Gastroesophageal sphincter (tissue), 4 donors: Measurements from ENCODE around the gene TMEM117. TPM values are rescaled to one million over a fixed set of nuclear protein-coding genes. Genes with fewer than 3 reads are reported as not detected.

Source experiments
- ATAC-seq: fragments of 150-250 bp; one replicate; pipeline ENCODE4 v1.9.1; 2016; ENCODE audit warnings: mild to moderate bottlenecking, moderate library complexity
- H3K27ac ChIP-seq, 4 donors: fragments of 200-600 bp; sonication (generic) in 3 of 4; 1 replicate in 3 of 4; 2 replicates in 1 of 4; pipeline ENCODE4 v1.5.1; 2016 to 2019
- H3K27me3 ChIP-seq: fragments of 200-600 bp; sonication (generic); one replicate; pipeline ENCODE4 v1.5.1; 2019
- H3K36me3 ChIP-seq, 2 donors: fragments of 200-600 bp; sonication (generic); one replicate each; pipeline ENCODE4 v1.5.1; 2019; ENCODE audit warnings: control low read depth in 1 of 2
- H3K4me1 ChIP-seq, 3 donors: fragments of 200-600 bp; sonication (generic); 1 replicate in 2 of 3; 2 replicates in 1 of 3; pipeline ENCODE4 v1.5.1; 2016 to 2019; ENCODE audit warnings: control low read depth in 2 of 3
- H3K4me3 ChIP-seq, 2 donors: fragments of 200-600 bp; sonication (generic); one replicate each; pipeline ENCODE4 v1.5.1; 2019; ENCODE audit warnings: mild to moderate bottlenecking in 1 of 2, moderate library complexity in 1 of 2
- H3K9me3 ChIP-seq, 3 donors: fragments of 200-600 bp; sonication (generic); one replicate each; pipeline ENCODE4 v1.5.1; 2017 to 2019; ENCODE audit warnings: control low read depth in 2 of 3
- EP300 ChIP-seq: sonication (generic); formaldehyde crosslinking; IDR thresholded peaks from one replicate; pipeline ENCODE4 v1.6.1; 2017; ENCODE audit warnings: antibody characterized with exemption, mild to moderate bottlenecking
- POLR2A ChIP-seq, 2 donors: fragments of 450-650 bp; IDR thresholded peaks; one replicate each; pipeline ENCODE4 v1.6.1; 2017; ENCODE audit warnings: antibody characterized with exemption in 2 of 2, mild to moderate bottlenecking in 2 of 2, moderate library complexity in 1 of 2
- POLR2AphosphoS5 ChIP-seq: sonication (generic); formaldehyde crosslinking; IDR thresholded peaks from one replicate; pipeline ENCODE4 v1.6.1; 2017; ENCODE audit warnings: antibody characterized with exemption
- WGBS, 2 donors: methylation state at CpG; one replicate each; pipeline ENCODE4 v1.1.5; 2018; ENCODE audit warnings: low coverage in 1 of 2; 5-methylcytosine and 5-hydroxymethylcytosine counted together
- total RNA-seq, 4 donors: library from RNA; depleted of rRNA; stranded (reverse); fragments of >200 nt; gene quantifications; one replicate each; pipeline ENCODE4 v1.1.0, GENCODE V29; 2016
- TF ChIP-seq, protein P1 (sequence below), 4 experiments: fragments of 200-600 bp in 2 of 4; fragments of 450-650 bp in 2 of 4; sonication (generic) in 1 of 4; IDR thresholded peaks; one replicate each; pipeline ENCODE4 v1.5.1; 2017 to 2019; ENCODE audit warnings: antibody characterized with exemption in 4 of 4, mild to moderate bottlenecking in 2 of 4, moderate library complexity in 2 of 4

The TMEM117 gene
- total RNA-seq, 4 donors from 2014 or later, result 7.8 to 21.5 (median 12.3) TPM

DNA sequence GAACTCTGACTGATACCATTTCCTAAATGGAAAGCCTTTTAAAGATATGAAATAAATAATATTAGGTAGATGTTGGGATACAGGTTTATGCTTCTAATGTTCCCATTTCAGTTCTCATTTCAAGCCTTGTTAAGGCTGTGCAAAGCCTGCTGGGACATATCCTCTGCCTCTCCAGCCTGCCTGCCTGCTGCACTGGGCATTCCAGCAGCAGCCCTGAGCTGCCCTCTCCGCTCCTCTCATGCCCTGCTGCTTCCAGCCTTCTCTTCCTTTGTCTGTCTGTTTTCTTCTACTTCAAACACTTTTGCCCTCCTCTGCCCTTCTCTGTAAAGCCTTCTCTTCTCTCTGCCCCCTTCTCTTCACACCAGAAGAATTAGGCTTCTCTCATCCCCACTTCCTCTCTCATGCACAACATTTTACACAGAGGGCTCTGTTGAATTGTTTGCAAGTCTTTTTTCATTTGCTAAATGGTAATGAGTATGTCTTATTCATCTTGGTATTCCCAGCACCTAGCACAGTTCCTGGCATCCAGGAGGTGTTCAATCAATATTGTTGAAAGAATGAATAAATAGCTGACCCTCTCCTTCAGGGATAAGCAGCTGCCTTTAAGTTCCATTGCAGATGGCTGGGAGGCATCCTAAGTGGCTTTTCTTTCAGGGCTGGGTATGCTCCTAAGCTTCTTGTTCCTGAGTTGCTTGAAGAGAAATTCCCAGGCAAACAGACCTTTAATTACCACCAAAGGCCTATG, 292.3 kb downstream of the TMEM117 start:
- WGBS, 2 donors, result 92 to 100% methylated on average over 1 of the region's 1 CpG
- Histone ChIP-seq H3K4me3 (no peak overlapping the region), H3K27ac (no peak overlapping the region), H3K27me3 (no peaks in the 10 kb centered on the region), H3K36me3 (no peaks in the 10 kb centered on the region), H3K9me3 (no peaks in the 10 kb centered on the region), H3K4me1 (no peaks in the 10 kb centered on the region)
- no peak for ATAC-seq
- TF ChIP-seq POLR2AphosphoS5 (no peak), EP300 (no peak), POLR2A (IDR thresholded peaks at IDR 0.05) (no peak)
- TF ChIP-seq, protein P1, sequence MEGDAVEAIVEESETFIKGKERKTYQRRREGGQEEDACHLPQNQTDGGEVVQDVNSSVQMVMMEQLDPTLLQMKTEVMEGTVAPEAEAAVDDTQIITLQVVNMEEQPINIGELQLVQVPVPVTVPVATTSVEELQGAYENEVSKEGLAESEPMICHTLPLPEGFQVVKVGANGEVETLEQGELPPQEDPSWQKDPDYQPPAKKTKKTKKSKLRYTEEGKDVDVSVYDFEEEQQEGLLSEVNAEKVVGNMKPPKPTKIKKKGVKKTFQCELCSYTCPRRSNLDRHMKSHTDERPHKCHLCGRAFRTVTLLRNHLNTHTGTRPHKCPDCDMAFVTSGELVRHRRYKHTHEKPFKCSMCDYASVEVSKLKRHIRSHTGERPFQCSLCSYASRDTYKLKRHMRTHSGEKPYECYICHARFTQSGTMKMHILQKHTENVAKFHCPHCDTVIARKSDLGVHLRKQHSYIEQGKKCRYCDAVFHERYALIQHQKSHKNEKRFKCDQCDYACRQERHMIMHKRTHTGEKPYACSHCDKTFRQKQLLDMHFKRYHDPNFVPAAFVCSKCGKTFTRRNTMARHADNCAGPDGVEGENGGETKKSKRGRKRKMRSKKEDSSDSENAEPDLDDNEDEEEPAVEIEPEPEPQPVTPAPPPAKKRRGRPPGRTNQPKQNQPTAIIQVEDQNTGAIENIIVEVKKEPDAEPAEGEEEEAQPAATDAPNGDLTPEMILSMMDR (IDR thresholded peaks at IDR 0.05), result no peak

- Histone ChIP-seq H3K4me1 (no peaks in the 10 kb centered on the region), H3K27ac (no peak overlapping the region), H3K4me3 (no peak overlapping the region), H3K27me3 (no peaks in the 10 kb centered on the region), H3K36me3 (no peaks in the 10 kb centered on the region), H3K9me3 (peaks cover 0 to 8% (median 0%) of the 10 kb centered on the region in 3 donors)
- WGBS, 2 donors, result 89 to 91% methylated on average over 3 of the region's 3 CpGs
- no peak for ATAC-seq
- TF ChIP-seq POLR2A (IDR thresholded peaks at IDR 0.05) (no peak), POLR2AphosphoS5 (no peak), EP300 (no peak)
- TF ChIP-seq, protein P1 (IDR thresholded peaks at IDR 0.05), result no peak
These were observed 307.3 kb downstream of the TMEM117 start for GRCh38 chr12:44143175-44143574.

DNA sequence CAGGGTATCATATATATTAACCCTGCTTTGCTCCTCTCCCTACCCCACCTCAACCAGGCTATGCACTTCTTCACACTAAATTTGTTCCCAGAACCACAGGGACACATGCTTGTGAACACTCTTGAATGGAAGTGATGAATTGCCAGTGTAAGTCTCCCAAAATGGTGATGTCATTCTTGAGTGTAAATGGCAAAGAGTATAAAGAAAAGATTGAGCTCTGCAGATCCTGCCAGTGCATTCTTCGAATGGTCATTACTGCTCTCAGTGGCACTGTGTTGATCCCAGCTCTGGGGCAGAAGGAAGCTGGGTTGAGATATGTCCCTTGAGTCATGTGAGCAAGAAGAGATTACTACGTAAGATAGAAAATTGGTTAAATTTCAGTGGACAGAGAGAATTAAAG, 313.1 kb downstream of the TMEM117 start:
- H3K4me1 ChIP-seq, result no peaks in the 10 kb centered on the region
- no peak overlapping the region for H3K4me3 ChIP-seq
- no peaks in the 10 kb centered on the region for H3K9me3 ChIP-seq
- no peaks in the 10 kb centered on the region for H3K36me3 ChIP-seq
- H3K27me3 ChIP-seq, result no peaks in the 10 kb centered on the region
- 68 to 86% methylated on average over 2 of the region's 2 CpGs for WGBS, 2 donors
- TF ChIP-seq POLR2AphosphoS5 (no peak), POLR2A (IDR thresholded peaks at IDR 0.05) (no peak), EP300 (no peak)
- TF ChIP-seq, protein P1 (IDR thresholded peaks at IDR 0.05), result no peak
- H3K27ac ChIP-seq, result no peak overlapping the region
- no peak for ATAC-seq

GRCh38 chr12:44154128-44154527, 318.2 kb downstream of the TMEM117 start:
- Histone ChIP-seq H3K9me3 (no peaks in the 10 kb centered on the region), H3K4me1 (no peaks in the 10 kb centered on the region), H3K27ac (no peak overlapping the region), H3K4me3 (no peak overlapping the region), H3K36me3 (no peaks in the 10 kb centered on the region), H3K27me3 (no peaks in the 10 kb centered on the region)
- ATAC-seq, result no peak
- TF ChIP-seq, protein P1 (IDR thresholded peaks at IDR 0.05), result no peak
- TF ChIP-seq POLR2A (IDR thresholded peaks at IDR 0.05), result no peak
- TF ChIP-seq EP300, result no peak
- TF ChIP-seq POLR2AphosphoS5, result no peak
- WGBS, 2 donors, result 30 to 39% methylated on average over 5 of the region's 5 CpGs

GRCh38 chr12:44155358-44155757, 319.5 kb downstream of the TMEM117 start:
- Histone ChIP-seq H3K27me3 (no peaks in the 10 kb centered on the region), H3K36me3 (no peaks in the 10 kb centered on the region), H3K4me3 (no peak overlapping the region), H3K27ac (no peak overlapping the region), H3K9me3 (no peaks in the 10 kb centered on the region), H3K4me1 (no peaks in the 10 kb centered on the region)
- no peak for ATAC-seq
- 79 to 80% methylated on average over 2 of the region's 2 CpGs for WGBS, 2 donors
- no peak for TF ChIP-seq POLR2A (IDR thresholded peaks at IDR 0.05)
- TF ChIP-seq, protein P1 (IDR thresholded peaks at IDR 0.05), result no peak
- TF ChIP-seq POLR2AphosphoS5, result no peak
- no peak for TF ChIP-seq EP300
